ENCODE results near the gene JAKMIP3.
"Not testable (repeated sequence)": the region's sequence is repeated elsewhere in the genome, so short reads cannot be mapped to it uniquely, and the experiment has no call there.

The JAKMIP3 gene

GRCh38 chr10:132076578-132077081 is 10.9 kb downstream of the JAKMIP3 start:
- H3K4me3 ChIP-seq (ENCODE audit: low read depth, low read length) = no peak overlapping the region
- no peak for DNase-seq (ENCODE audit: low read depth)
- TF ChIP-seq, protein P1, sequence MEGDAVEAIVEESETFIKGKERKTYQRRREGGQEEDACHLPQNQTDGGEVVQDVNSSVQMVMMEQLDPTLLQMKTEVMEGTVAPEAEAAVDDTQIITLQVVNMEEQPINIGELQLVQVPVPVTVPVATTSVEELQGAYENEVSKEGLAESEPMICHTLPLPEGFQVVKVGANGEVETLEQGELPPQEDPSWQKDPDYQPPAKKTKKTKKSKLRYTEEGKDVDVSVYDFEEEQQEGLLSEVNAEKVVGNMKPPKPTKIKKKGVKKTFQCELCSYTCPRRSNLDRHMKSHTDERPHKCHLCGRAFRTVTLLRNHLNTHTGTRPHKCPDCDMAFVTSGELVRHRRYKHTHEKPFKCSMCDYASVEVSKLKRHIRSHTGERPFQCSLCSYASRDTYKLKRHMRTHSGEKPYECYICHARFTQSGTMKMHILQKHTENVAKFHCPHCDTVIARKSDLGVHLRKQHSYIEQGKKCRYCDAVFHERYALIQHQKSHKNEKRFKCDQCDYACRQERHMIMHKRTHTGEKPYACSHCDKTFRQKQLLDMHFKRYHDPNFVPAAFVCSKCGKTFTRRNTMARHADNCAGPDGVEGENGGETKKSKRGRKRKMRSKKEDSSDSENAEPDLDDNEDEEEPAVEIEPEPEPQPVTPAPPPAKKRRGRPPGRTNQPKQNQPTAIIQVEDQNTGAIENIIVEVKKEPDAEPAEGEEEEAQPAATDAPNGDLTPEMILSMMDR (IDR thresholded peaks at IDR 0.05; ENCODE audit: low read depth, low read length, missing control alignments) = no peak
- in situ Hi-C loops (cut with HindIII; ENCODE audit: low sequenced_read_pairs) = no loop called here

- in situ Hi-C loops (cut with HindIII; ENCODE audit: low sequenced_read_pairs) = no loop called here
- H3K4me3 ChIP-seq (ENCODE audit: low read depth, low read length) = no peak overlapping the region
- DNase-seq (ENCODE audit: low read depth) = no peak
- TF ChIP-seq, protein P1 (IDR thresholded peaks at IDR 0.05; ENCODE audit: low read depth, low read length, missing control alignments) = no peak
Observed at GRCh38 chr10:132077091-132077490, 11.3 kb downstream of the JAKMIP3 start.

GRCh38 chr10:132078746-132079345 is 13.1 kb downstream of the JAKMIP3 start:
- in situ Hi-C loops (cut with HindIII; ENCODE audit: low sequenced_read_pairs) = no loop called here
- DNase-seq (ENCODE audit: low read depth) = no peak
- H3K4me3 ChIP-seq (ENCODE audit: low read depth, low read length) = no peak overlapping the region
- TF ChIP-seq, protein P1 (IDR thresholded peaks at IDR 0.05; ENCODE audit: low read depth, low read length, missing control alignments) = no peak

GRCh38 chr10:132084384-132084783 is 18.6 kb downstream of the JAKMIP3 start:
- in situ Hi-C loops (cut with HindIII; ENCODE audit: low sequenced_read_pairs); H3K4me3 ChIP-seq (ENCODE audit: low read depth, low read length); DNase-seq (ENCODE audit: low read depth): not testable (repeated sequence)

GRCh38 chr10:132093236-132093635 is 27.5 kb downstream of the JAKMIP3 start:
- DNase-seq (ENCODE audit: low read depth); in situ Hi-C loops (cut with HindIII; ENCODE audit: low sequenced_read_pairs); H3K4me3 ChIP-seq (ENCODE audit: low read depth, low read length): not testable (repeated sequence)

GRCh38 chr10:132094581-132095234 is 29.0 kb downstream of the JAKMIP3 start:
- DNase-seq (ENCODE audit: low read depth) = no peak
- in situ Hi-C loops (cut with HindIII; ENCODE audit: low sequenced_read_pairs) = no loop called here
- H3K4me3 ChIP-seq (ENCODE audit: low read depth, low read length) = no peak overlapping the region
- TF ChIP-seq, protein P1 (IDR thresholded peaks at IDR 0.05; ENCODE audit: low read depth, low read length, missing control alignments) = no peak

- no peak overlapping the region for H3K4me3 ChIP-seq (ENCODE audit: low read depth, low read length)
Observed at GRCh38 chr10:132095403-132096113, 29.8 kb downstream of the JAKMIP3 start.

More at GRCh38 chr10:132095403-132096113, 29.8 kb downstream of the JAKMIP3 start:
- TF ChIP-seq, protein P1 (IDR thresholded peaks at IDR 0.05; ENCODE audit: low read depth, low read length, missing control alignments) = no peak
- DNase-seq (ENCODE audit: low read depth) = no peak
- in situ Hi-C loops (cut with HindIII; ENCODE audit: low sequenced_read_pairs) = no loop called here

Data from astrocyte of the cerebellum (primary cell).